Esophagus muscularis mucosa (tissue), 3 donors: ENCODE measurements around the gene SLC35B4.

ENCODE experiments used
- POLR2A ChIP-seq: fragments of 450-650 bp; IDR thresholded peaks from one replicate; pipeline ENCODE4 v1.6.1; 2017; ENCODE audit warnings: antibody characterized with exemption, moderate library complexity, mild to moderate bottlenecking, low read depth
- POLR2AphosphoS5 ChIP-seq, 2 donors: sonication (generic); formaldehyde crosslinking; IDR thresholded peaks; one replicate each; pipeline ENCODE4 v1.6.1; 2017; ENCODE audit warnings: antibody characterized with exemption in 2 of 2
- TF ChIP-seq, protein P1 (sequence below), 3 experiments: fragments of 200-600 bp in 2 of 3; fragments of 450-650 bp in 1 of 3; sonication (generic) in 2 of 3; IDR thresholded peaks; one replicate each; pipeline ENCODE4 v1.5.1; 2017 to 2019; ENCODE audit warnings: antibody characterized with exemption in 3 of 3, mild to moderate bottlenecking in 2 of 3, moderate library complexity in 1 of 3

DNA sequence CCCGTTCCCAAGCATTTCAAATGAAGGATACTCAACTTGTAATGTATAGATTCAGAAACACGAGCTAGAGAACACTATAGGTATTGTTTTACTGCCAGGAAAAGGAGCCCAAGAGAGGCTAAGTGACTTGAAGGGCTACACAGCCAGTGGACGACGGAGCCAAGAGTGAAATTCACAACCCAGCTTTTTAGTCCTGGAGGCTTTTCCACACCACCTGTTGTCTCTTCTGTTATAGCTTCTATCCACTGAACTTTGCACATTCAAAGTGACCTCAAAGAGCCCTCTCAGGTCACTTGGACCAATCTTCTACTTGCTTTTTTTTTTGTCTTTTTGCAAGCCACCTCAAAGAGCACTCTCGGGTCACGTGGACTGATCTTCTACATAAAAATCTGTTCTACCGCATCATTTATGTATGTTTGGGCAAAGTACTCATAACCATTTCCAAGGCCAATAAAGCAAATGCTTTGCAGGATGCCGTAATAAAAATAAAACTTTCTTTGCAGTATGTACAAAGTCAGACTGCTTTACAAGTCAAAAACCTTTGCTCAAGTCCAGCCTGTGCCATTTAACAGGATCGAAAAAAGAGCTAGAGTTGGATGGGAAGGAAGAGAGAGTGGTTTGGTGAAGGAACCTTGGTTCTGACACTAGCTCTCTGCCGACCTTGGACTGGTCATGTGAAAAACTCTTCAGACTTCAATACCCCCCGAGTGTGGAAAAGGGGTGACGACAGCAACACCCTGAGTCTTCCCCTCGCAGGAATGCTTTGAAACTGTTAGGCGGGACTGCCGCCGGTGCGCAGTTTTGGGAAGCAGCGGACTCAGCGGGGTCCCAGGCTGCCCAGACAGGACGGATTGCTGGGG lies 821 bp downstream of the SLC35B4 start:
- no peak for TF ChIP-seq POLR2AphosphoS5 (IDR thresholded peaks at IDR 0.05)
- TF ChIP-seq, protein P1, sequence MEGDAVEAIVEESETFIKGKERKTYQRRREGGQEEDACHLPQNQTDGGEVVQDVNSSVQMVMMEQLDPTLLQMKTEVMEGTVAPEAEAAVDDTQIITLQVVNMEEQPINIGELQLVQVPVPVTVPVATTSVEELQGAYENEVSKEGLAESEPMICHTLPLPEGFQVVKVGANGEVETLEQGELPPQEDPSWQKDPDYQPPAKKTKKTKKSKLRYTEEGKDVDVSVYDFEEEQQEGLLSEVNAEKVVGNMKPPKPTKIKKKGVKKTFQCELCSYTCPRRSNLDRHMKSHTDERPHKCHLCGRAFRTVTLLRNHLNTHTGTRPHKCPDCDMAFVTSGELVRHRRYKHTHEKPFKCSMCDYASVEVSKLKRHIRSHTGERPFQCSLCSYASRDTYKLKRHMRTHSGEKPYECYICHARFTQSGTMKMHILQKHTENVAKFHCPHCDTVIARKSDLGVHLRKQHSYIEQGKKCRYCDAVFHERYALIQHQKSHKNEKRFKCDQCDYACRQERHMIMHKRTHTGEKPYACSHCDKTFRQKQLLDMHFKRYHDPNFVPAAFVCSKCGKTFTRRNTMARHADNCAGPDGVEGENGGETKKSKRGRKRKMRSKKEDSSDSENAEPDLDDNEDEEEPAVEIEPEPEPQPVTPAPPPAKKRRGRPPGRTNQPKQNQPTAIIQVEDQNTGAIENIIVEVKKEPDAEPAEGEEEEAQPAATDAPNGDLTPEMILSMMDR (IDR thresholded peaks at IDR 0.05) = no peak
- no peak for TF ChIP-seq POLR2A
